ENCODE data around the gene GUCY2F. TPM values are rescaled to one million over a fixed set of nuclear protein-coding genes. Genes with fewer than 3 reads are reported as not detected.

Gene GUCY2F
- total and polyA plus RNA-seq, 2 donors (not counting 1 experiment from before 2014, with no cell fraction given) = under 0.01 TPM; not detected in 1

DNA sequence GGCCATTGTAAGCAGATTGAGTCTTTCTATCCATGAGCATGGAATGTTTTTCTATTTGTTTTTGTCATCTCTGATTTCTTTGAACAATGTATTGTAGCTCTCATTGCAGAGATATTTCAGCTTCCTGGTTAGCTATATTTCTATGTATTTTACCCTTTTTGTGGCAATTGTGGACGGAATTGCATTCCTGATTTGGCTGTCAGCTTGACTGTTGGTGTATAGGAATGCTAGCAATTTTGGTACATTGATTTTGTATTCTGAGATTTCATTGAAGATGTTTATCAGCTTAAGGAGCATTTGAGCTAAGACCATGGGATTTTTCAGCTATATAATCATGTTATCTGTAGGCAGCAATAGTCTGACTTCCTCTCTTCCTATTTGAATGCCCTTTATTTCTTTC is 154.6 kb downstream of the GUCY2F start:
- TF ChIP-seq CTCF (conservative IDR thresholded peaks at IDR 0.05 in 1 of 2, IDR thresholded peaks at IDR 0.05 in 1 of 2; ENCODE audit: low read depth in 1 of 2, low read length in 2 of 2) (no peak), EZH2 (IDR thresholded peaks at IDR 0.05; ENCODE audit: low read length, missing control alignments) (no peak)
- Histone ChIP-seq H3K27ac (ENCODE audit: insufficient read depth, low read length) (no peak overlapping the region), H3K9me3 (ENCODE audit: control insufficient read depth, insufficient read depth, low read depth, low read length) (no peaks in the 10 kb centered on the region), H3K9ac (ENCODE audit: insufficient read depth, low read length) (no peak overlapping the region), H4K20me1 (ENCODE audit: control insufficient read depth, extremely low read depth, insufficient read depth, low read length) (no peaks in the 10 kb centered on the region), H3K79me2 (ENCODE audit: control insufficient read depth, insufficient read depth, low read length) (no peaks in the 10 kb centered on the region), H3K36me3 (ENCODE audit: control insufficient read depth, insufficient read depth, low read length) (no peaks in the 10 kb centered on the region), H3K4me2 (ENCODE audit: extremely low read depth, insufficient read depth, low read length) (no peak overlapping the region), H3K4me1 (ENCODE audit: control insufficient read depth, extremely low read depth, insufficient read depth, low read length) (no peaks in the 10 kb centered on the region), H3K27me3 (ENCODE audit: control insufficient read depth, insufficient read depth, low read length) (no peaks in the 10 kb centered on the region), H2AFZ (ENCODE audit: low read length) (no peak overlapping the region), H3K4me3 (replicated peaks in 1 of 4; ENCODE audit: control extremely low read depth in 1 of 4, insufficient read depth in 1 of 4, low read depth in 3 of 4, low read length in 4 of 4) (no peak overlapping the region)
- DNase-seq (ENCODE audit: low read depth in 2 of 2) = peak in 1 of 2 donors; percentile 42

Other genes with a start within 250 kb of the GUCY2F start
- 13.5 and 14.6 TPM in 2 replicates for gene NXT2, start 54.8 kb upstream of the GUCY2F start, total RNA-seq
- gene NXT2, start 54.8 kb upstream of the GUCY2F start, polyA plus RNA-seq = 9.6 and 10.8 TPM in 2 replicates
- 0.51 and 1.2 TPM in 2 replicates for gene KCNE5, start 143.1 kb upstream of the GUCY2F start, total RNA-seq
- 0.12 and 0.38 TPM in 2 replicates for gene KCNE5, start 143.1 kb upstream of the GUCY2F start, polyA plus RNA-seq